Right cardiac atrium (tissue), 5 donors: ENCODE measurements around the gene FOXO3B. TPM values are rescaled to one million over a fixed set of nuclear protein-coding genes. Genes with fewer than 3 reads are reported as not detected.
"Not testable (repeated sequence)": the region's sequence is repeated elsewhere in the genome, so short reads cannot be mapped to it uniquely, and the experiment has no call there.

Source experiments
- ATAC-seq, 2 donors: fragments of 200-7000 bp; cut with Tn5 transposase; one replicate each; pipeline versions ENCODE4 v1.8.0 to v1.9.1; 2020; ENCODE audit warnings: moderate library complexity in 2 of 2, mild to moderate bottlenecking in 1 of 2
- DNase-seq, 3 donors: peaks; one replicate each; pipeline ENCODE4 v3.0.0-alpha.2; 2020
- H3K27ac ChIP-seq: one replicate; pipeline ENCODE4 v1.5.1; 2013; ENCODE audit warnings: mild to moderate bottlenecking, low read length, control low read depth, moderate library complexity
- H3K27me3 ChIP-seq: one replicate; pipeline ENCODE4 v1.6.1; 2013; ENCODE audit not compliant: control insufficient read depth, insufficient read depth
- H3K4me1 ChIP-seq: one replicate; pipeline ENCODE4 v1.6.1; 2013; ENCODE audit warnings: low read length; ENCODE audit not compliant: control insufficient read depth, insufficient read depth
- H3K4me3 ChIP-seq: one replicate; pipeline ENCODE4 v1.5.1; 2013; ENCODE audit warnings: low read length, control low read depth
- H3K9me3 ChIP-seq: one replicate; pipeline ENCODE4 v1.6.1; 2013; ENCODE audit warnings: low read length; ENCODE audit not compliant: control insufficient read depth
- WGBS: extraction: QIAGEN DNeasy Blood & Tissue Kit; methylation state at CpG from one replicate; pipeline ENCODE4 v1.1.7; 2013; 5-methylcytosine and 5-hydroxymethylcytosine counted together
- intact Hi-C, 4 donors: fragments of 100-400 bp; cut with DNase I; formaldehyde crosslinking; loops; one replicate each; pipeline versions ENCODE4 v1.11.0 to v1.14.0; 2022 to 2023
- long read RNA-seq, 4 donors: library from polyadenylated mRNA; unstranded; transcript quantifications; one replicate each; pipeline ENCODE4 v2.0.0, GENCODE V29; 2020 to 2021
- polyA plus RNA-seq: library from polyadenylated mRNA; stranded (reverse); fragments of 200-250 nt; gene quantifications from one replicate; pipeline ENCODE4 v1.2.3, GENCODE V29; 2013
- total RNA-seq, 4 donors: library from RNA; stranded (reverse); fragmentation: NEBNext Ultra II Directional; extraction: Animal tissue kit (Norgen Biotek cat#: 25700); gene quantifications; one replicate each; pipeline ENCODE4 v1.2.1, GENCODE V29; 2021
- donor health status: healthy with polysubstance abuse.
- donor health status: DM: no; HTN: yes; CAD: no.
- donor health status: DM: no; HTN: no; CAD: no.
- donor health status: DM: no; HTN: yes; CAD: no; lungs with severe emphysema.
- donor health status: DM: yes; HTN: yes; CAD: no.

FOXO3B gene
- total RNA-seq = 1 to 10 TPM; 1.6 to 2.5 (median 2.0) TPM
- 0.59 TPM for polyA plus RNA-seq
- long read RNA-seq, donor 1, partial matches to known transcripts = 0 of 1 reads
- long read RNA-seq, donor 1, other reads (novel, unspliced or antisense) = 0 of 1 reads
- long read RNA-seq, donor 2 = 0 reads
- long read RNA-seq, donor 3, partial matches to known transcripts = 0 of 2 reads
- long read RNA-seq, donor 3, other reads (novel, unspliced or antisense) = 0 of 2 reads
- long read RNA-seq, donor 4, partial matches to known transcripts = 0 of 1 reads
- long read RNA-seq, donor 4, other reads (novel, unspliced or antisense) = 0 of 1 reads

GRCh38 chr17:18681767-18682571 lies at the start of gene FOXO3B:
Gene FOXO3B, minus strand, starts transcription at chr17:18682314. Its CDS starts 663 bp downstream, at chr17:18681651.
- not testable (repeated sequence) for H3K27ac ChIP-seq
- WGBS = 0% methylated on average over 52 of the region's 58 CpGs

DNA sequence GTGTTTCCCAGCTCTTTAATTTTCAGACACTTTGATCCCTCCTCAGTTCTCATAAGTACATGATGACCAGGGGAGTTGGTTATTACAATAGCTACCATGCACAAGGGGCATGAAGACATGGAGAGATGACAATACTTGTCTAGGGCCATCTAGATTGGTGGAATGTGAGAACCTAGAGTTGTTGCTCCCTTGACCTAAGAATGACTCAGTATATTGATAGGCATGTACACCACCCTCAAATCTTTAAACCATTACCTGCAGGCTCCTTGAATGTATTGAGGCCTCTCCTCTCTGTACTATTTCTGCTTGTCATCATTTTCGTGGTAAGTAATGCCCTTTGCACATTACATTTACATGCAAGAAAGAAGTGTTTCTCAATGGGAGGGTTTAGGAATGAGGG lies 41.4 kb upstream of the FOXO3B start:
- intact Hi-C loops, H3K27ac ChIP-seq, H3K9me3 ChIP-seq, H3K4me3 ChIP-seq, DNase-seq, H3K4me1 ChIP-seq, ATAC-seq, H3K27me3 ChIP-seq: not testable (repeated sequence)
- 82% methylated on average over 1 of the region's 1 CpG for WGBS

More at GRCh38 chr17:18681767-18682571, at the start of gene FOXO3B:
- intact Hi-C loops, H3K4me1 ChIP-seq, H3K9me3 ChIP-seq, H3K27me3 ChIP-seq: not testable (repeated sequence)
- H3K4me3 ChIP-seq = peak within 1 kb of the TSS; percentile 59
- peak; percentile 92 to 99 for ATAC-seq
- peak; percentile 87 to 95 (median 93) for DNase-seq

DNA sequence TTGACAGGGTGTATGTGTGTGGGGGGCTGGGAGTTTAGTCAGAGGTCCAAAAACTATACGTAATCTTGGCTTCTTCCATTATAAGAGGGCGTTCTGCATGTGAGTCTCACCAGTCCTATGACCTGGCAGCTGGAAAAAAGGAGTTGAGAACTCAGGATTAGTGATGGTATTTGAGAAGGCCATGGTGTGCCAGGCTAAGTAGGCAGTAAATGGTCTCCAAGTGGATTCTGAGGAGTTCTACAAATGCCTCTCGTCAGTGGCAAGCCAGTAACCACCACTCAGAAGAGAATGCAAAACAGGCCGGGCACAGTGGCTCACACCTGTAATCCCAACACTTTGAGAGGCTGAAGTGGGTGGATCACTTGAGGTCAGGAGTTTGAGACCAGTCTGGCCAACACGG lies 40.5 kb upstream of the FOXO3B start:
- H3K4me3 ChIP-seq, H3K4me1 ChIP-seq, ATAC-seq, H3K9me3 ChIP-seq, intact Hi-C loops, H3K27me3 ChIP-seq, DNase-seq, H3K27ac ChIP-seq: not testable (repeated sequence)
- WGBS = 74% methylated on average over 5 of the region's 5 CpGs

DNA sequence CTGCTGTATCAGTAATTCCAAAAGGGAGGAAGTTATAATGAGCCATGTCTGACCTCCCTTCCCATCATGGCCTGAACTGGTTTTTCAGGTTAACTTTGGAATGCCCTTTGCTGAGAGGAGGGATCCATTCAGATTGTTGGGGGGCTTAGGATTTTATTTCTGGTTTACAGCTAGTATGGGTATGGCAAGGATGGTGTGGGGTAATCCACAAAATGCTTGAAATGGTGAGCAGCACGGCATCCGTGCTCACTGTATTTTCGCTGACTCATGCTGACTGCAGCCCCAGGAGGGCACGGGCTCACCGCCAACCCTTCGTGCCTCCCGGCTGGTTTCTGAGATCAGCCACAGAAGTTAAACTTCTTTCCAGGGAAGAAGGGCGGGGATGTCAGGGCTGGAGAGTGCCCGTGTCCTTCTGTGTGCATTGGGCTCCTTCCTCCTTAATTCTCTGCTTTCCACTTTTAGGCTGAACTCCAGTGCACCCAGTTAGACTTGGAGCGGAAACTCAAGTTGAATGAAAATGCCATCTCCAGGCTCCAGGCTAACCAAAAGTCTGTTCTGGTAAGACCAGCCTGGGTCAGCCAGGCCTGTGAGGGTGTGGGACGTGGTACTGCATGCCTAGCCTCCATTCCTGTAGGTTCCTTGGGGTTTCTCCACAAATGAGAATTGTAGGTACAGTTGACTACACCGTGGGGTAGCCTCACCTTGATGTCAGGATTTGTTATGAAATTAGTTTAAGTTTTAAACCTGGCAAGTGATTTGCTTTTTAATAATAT lies 39.8 kb upstream of the FOXO3B start:
- H3K27ac ChIP-seq, H3K4me3 ChIP-seq, H3K27me3 ChIP-seq, H3K9me3 ChIP-seq, H3K4me1 ChIP-seq, DNase-seq, intact Hi-C loops: not testable (repeated sequence)
- peak; percentile 76 to 78 for ATAC-seq
- WGBS = 76% methylated on average over 2 of the region's 12 CpGs

DNA sequence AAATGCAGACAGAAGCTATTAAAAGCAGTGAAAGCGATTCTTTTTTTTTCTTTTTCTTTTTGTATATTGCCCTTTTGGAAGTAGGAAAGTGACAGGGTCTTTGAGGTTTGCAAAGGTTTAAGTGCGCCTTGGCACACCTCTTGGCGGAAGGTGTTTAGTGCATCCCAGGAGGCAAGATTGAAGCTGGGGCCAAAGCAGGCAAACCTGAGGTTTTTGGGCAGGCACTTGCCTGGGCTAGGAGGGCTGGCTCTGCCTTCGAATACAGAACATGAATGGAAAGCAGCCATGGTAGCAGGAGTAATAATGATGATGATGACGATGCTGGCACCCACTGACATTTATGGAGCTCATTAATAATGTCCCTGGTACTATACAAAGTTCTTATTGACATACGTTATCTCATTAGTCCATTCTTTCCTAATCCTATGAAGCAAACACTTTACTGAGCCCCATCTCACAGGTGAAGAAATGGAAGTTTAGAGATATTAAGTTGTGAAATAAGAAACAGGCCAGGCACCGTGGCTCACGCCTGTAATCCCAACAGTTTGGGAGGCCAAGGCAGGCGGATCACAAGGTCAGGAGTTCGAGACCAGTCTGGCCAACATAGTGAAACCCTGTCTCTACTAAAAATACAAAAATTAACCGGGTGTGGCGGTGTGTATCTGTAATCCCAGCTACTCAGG lies 37.5 kb upstream of the FOXO3B start:
- intact Hi-C loops, H3K4me1 ChIP-seq, H3K27me3 ChIP-seq, H3K4me3 ChIP-seq, H3K9me3 ChIP-seq, H3K27ac ChIP-seq, DNase-seq, ATAC-seq: not testable (repeated sequence)
- WGBS = 89% methylated on average over 12 of the region's 12 CpGs

- 59% methylated on average over 8 of the region's 9 CpGs for WGBS
- H3K27ac ChIP-seq, H3K9me3 ChIP-seq, ATAC-seq, H3K4me3 ChIP-seq, H3K4me1 ChIP-seq, DNase-seq, intact Hi-C loops, H3K27me3 ChIP-seq: not testable (repeated sequence)
Observed at GRCh38 chr17:18718643-18719427, 36.7 kb upstream of the FOXO3B start.

DNA sequence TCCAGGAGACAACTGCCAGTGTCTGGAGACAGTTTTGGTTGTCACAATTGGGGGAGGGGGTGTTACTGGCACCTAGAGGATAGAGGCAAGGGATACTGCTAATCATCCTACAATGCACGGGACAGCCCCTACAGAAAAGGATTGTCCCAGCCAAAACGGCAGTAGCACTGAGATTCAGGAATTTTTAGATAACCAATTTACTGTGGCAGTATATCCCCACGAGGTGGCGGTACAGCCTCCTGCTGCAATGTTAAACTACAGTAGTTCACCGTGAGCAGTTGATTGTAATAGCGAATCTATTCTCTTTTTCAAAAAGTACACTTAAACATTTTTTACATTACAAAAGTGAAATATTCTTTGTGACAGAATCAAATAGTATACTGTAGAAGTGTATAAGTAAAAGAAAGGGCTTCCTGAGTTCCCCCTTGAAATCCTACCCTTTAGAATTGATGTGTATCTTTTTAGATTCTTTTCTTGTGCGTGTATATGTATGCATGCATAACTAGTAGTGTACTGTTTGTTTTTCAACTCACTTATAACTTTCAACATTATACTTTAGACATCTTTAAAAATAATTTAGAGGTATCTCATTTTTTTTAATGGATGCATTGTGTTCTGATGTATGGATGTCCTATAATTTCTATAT lies 30.4 kb upstream of the FOXO3B start:
- H3K4me1 ChIP-seq, intact Hi-C loops: not testable (repeated sequence)
- DNase-seq = peak; percentile 64 to 87 (median 76)

GRCh38 chr17:18708215-18708614 lies 26.1 kb upstream of the FOXO3B start:
- intact Hi-C loops, H3K4me1 ChIP-seq, H3K27ac ChIP-seq, H3K9me3 ChIP-seq, H3K27me3 ChIP-seq, H3K4me3 ChIP-seq, DNase-seq, ATAC-seq: not testable (repeated sequence)
- 92% methylated on average over 3 of the region's 3 CpGs for WGBS

More for the DNA sequence above, 30.4 kb upstream of the FOXO3B start:
- H3K4me3 ChIP-seq, H3K27me3 ChIP-seq, H3K9me3 ChIP-seq, H3K27ac ChIP-seq: not testable (repeated sequence)
- peak; percentile 68 to 82 for ATAC-seq
- WGBS = 12% methylated on average over 7 of the region's 7 CpGs

- H3K4me1 ChIP-seq, H3K9me3 ChIP-seq, H3K4me3 ChIP-seq, intact Hi-C loops, DNase-seq, ATAC-seq, H3K27me3 ChIP-seq, H3K27ac ChIP-seq: not testable (repeated sequence)
- 87% methylated on average over 3 of the region's 3 CpGs for WGBS
Observed at GRCh38 chr17:18705955-18706354, 23.8 kb upstream of the FOXO3B start.
